Body of pancreas (tissue), 4 donors: Measurements from ENCODE around the gene ANKRD39.

Source experiments
- POLR2A ChIP-seq, 3 donors: fragments of 450-650 bp; IDR thresholded peaks; one replicate each; pipeline ENCODE4 v1.6.1; 2016; ENCODE audit warnings: antibody characterized with exemption in 3 of 3, mild to moderate bottlenecking in 2 of 3
- TF ChIP-seq, protein P1 (sequence below), 7 experiments: fragments of 450-650 bp in 4 of 7; fragments of 200-600 bp in 3 of 7; sonication (generic) in 3 of 7; IDR thresholded peaks; one replicate each; pipeline ENCODE4 v1.5.1; 2016 to 2019; ENCODE audit warnings: antibody characterized with exemption in 7 of 7

DNA sequence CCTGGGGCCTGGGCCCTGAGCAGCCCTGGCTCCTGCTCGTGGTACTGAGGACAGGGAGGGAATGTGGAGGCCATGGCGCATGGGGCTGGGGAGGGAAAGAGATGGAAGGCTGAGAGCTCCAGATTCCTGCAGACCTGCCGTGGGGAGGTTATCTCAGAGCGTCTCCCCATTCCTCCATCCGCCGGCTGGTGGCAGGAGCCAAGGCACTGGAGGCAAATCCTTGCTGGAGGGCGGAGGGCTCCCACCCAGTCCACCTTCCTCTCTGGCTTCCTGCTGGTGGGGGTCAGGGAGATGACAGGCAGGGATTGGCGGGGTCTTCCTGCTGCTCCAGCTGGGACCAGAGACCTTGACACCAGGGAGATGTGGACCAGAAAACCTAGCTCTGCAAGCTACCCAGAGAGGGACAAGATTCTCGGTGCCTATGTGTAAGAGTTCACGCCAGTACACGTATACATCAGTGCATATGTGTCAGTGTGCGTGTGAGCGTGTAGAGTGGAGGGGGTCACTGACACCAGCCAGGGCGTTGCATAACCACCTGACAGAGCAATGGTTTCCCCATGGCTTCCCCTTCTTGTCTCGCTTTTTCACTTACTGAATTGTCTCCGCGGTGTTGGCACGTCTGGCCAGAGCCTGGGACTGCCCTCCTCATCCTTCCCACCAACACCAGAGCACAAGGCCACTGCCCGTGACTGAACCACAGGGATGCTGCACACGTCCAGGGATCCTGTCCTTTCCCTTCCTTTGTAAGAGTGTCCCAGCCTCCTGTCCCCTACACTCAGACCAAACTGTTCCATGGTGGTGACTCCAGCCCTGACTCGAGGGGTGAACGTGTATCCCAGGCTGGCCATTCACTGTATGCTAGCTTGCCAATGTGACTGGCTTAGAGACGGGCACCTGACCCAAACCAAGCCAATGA is 27.9 kb upstream of the ANKRD39 start:
- TF ChIP-seq, protein P1, sequence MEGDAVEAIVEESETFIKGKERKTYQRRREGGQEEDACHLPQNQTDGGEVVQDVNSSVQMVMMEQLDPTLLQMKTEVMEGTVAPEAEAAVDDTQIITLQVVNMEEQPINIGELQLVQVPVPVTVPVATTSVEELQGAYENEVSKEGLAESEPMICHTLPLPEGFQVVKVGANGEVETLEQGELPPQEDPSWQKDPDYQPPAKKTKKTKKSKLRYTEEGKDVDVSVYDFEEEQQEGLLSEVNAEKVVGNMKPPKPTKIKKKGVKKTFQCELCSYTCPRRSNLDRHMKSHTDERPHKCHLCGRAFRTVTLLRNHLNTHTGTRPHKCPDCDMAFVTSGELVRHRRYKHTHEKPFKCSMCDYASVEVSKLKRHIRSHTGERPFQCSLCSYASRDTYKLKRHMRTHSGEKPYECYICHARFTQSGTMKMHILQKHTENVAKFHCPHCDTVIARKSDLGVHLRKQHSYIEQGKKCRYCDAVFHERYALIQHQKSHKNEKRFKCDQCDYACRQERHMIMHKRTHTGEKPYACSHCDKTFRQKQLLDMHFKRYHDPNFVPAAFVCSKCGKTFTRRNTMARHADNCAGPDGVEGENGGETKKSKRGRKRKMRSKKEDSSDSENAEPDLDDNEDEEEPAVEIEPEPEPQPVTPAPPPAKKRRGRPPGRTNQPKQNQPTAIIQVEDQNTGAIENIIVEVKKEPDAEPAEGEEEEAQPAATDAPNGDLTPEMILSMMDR (IDR thresholded peaks at IDR 0.05), result no peak
- TF ChIP-seq POLR2A (IDR thresholded peaks at IDR 0.05), result no peak
